HepG2 (cell line): ENCODE measurements around the gene RUNX3. TPM values are rescaled to one million over a fixed set of nuclear protein-coding genes. Genes with fewer than 3 reads are reported as not detected.

Experiments
- ATAC-seq: fragments of 200-7000 bp; cut with Tn5 transposase; 3 replicates; pipeline ENCODE4 v1.9.1; 2020; ENCODE audit warnings: mild to moderate bottlenecking, moderate library complexity
- BruUV-seq: library from RNA; stranded (reverse); fragments of 400-500 nt; replicated peaks from 2 replicates; lab custom pipeline; 2021; lab: Mats Ljungman, UMichigan
- CTCF ChIA-PET: fragments of 300-600 bp; formaldehyde crosslinking; extraction: SDS; loops from one replicate; lab custom pipeline; 2021; ENCODE audit warnings: low total read pairs, inconsistent platforms, low intra/inter-chr PET ratio; lab: Yijun Ruan, JAX
- POLR2A ChIA-PET: fragments of 350-600 bp; sonication (Branson Sonifier 250); formaldehyde crosslinking; loops from one replicate; lab custom pipeline; 2020; ENCODE audit warnings: antibody characterized with exemption, inconsistent platforms; lab: Yijun Ruan, JAX
- DNase-seq: peaks from one replicate; pipeline ENCODE4 v3.0.0-alpha.2; 2015; ENCODE audit warnings: low spot score
- FAIRE-seq: peaks from 3 replicates; lab custom pipeline; 2011; peaks lifted over from hg19 to GRCh38; lab: Jason Lieb, UNC
- H2AFZ ChIP-seq: one replicate; pipeline ENCODE4 v1.6.1; 2011; ENCODE audit warnings: low read length, inconsistent platforms
- H3K27ac ChIP-seq: fragments of 300-600 bp; 3 replicates; pipeline ENCODE4 v1.8.0; 2011; ENCODE audit warnings: mixed run types, mild to moderate bottlenecking, mixed read lengths, low read length, inconsistent platforms; ENCODE audit not compliant: insufficient read depth; ENCODE audit errors: extremely low read length
- H3K27me3 ChIP-seq, 2 experiments: fragments of 200-600 bp in 1 of 2; 2 replicates in 1 of 2; 3 replicates in 1 of 2; pipeline versions ENCODE4 v1.6.0 to v1.8.0; 2011; ENCODE audit warnings: low read length in 2 of 2, mild to moderate bottlenecking in 2 of 2, moderate library complexity in 2 of 2, inconsistent platforms in 1 of 2; ENCODE audit not compliant: insufficient read depth in 2 of 2, control insufficient read depth in 1 of 2
- H3K36me3 ChIP-seq, 2 experiments: fragments of 200-600 bp in 1 of 2; replicated peaks in 1 of 2; 2 replicates in 1 of 2; 3 replicates in 1 of 2; pipeline versions ENCODE4 v1.5.1 to v1.8.0; 2011; ENCODE audit warnings: low read length in 2 of 2, inconsistent platforms in 1 of 2; ENCODE audit not compliant: insufficient read depth in 2 of 2, control insufficient read depth in 1 of 2
- H3K4me1 ChIP-seq: 2 replicates; pipeline ENCODE4 v1.5.1; 2012; ENCODE audit warnings: low read length, inconsistent platforms; ENCODE audit not compliant: insufficient read depth
- H3K4me2 ChIP-seq: 2 replicates; pipeline ENCODE4 v1.6.0; 2011; ENCODE audit warnings: low read depth, low read length, inconsistent platforms
- H3K4me3 ChIP-seq, 3 experiments: fragments of 200-600 bp in 1 of 3; sonication (generic), shearing (Covaris generic) in 1 of 3; replicated peaks in 1 of 3; 2 replicates each; pipeline ENCODE4 v1.5.1; 2011 to 2016; ENCODE audit warnings: low read length in 3 of 3, inconsistent platforms in 2 of 3, low read depth in 2 of 3, mild to moderate bottlenecking in 2 of 3, control low read depth in 1 of 3, mixed read lengths in 1 of 3; ENCODE audit not compliant: insufficient read depth in 1 of 3
- H3K79me2 ChIP-seq: one replicate; pipeline ENCODE4 v1.6.1; 2011; ENCODE audit warnings: low read length, inconsistent platforms; ENCODE audit not compliant: insufficient read depth
- H3K9ac ChIP-seq: 2 replicates; pipeline ENCODE4 v1.6.0; 2011; ENCODE audit warnings: mild to moderate bottlenecking, low read depth, low read length, inconsistent platforms; ENCODE audit not compliant: insufficient read depth
- H3K9me3 ChIP-seq: 2 replicates; pipeline ENCODE4 v1.5.1; 2012; ENCODE audit warnings: mild to moderate bottlenecking, low read length
- H4K20me1 ChIP-seq: 2 replicates; pipeline ENCODE4 v1.6.0; 2011; ENCODE audit warnings: inconsistent platforms, mild to moderate bottlenecking, low read length, moderate library complexity; ENCODE audit not compliant: insufficient read depth
- ARNTL ChIP-seq: sonication (generic); formaldehyde crosslinking; IDR thresholded peaks from 2 replicates; pipeline ENCODE4 v1.4.0; 2020; ENCODE audit warnings: mild to moderate bottlenecking, missing genetic modification reagents
- E2F2 ChIP-seq: sonication (generic); formaldehyde crosslinking; IDR thresholded peaks from 2 replicates; pipeline ENCODE4 v1.4.0; 2020; ENCODE audit warnings: missing genetic modification reagents, borderline replicate concordance
- FOXA1 ChIP-seq, 2 experiments: fragments of 450-650 bp in 1 of 2; sonication (generic) in 1 of 2; formaldehyde crosslinking in 1 of 2; IDR thresholded peaks; 2 replicates each; pipeline versions ENCODE4 v1.4.0 to v1.6.1; 2016 to 2020; ENCODE audit warnings: missing genetic modification reagents in 1 of 2
- HNF1B ChIP-seq: sonication (generic); formaldehyde crosslinking; IDR thresholded peaks from 2 replicates; pipeline ENCODE4 v1.5.1; 2020; ENCODE audit warnings: mild to moderate bottlenecking, moderate library complexity, missing genetic modification reagents
- MED1 ChIP-seq: sonication (generic); formaldehyde crosslinking; IDR thresholded peaks from 2 replicates; pipeline ENCODE4 v1.4.0; 2020; ENCODE audit warnings: missing genetic modification reagents
- MYC ChIP-seq: sonication (generic); formaldehyde crosslinking; IDR thresholded peaks from 2 replicates; pipeline ENCODE4 v1.9.0; 2021; ENCODE audit warnings: missing genetic modification reagents, borderline replicate concordance
- NFIB ChIP-seq: sonication (generic); formaldehyde crosslinking; IDR thresholded peaks from 2 replicates; pipeline ENCODE4 v1.9.0; 2021; ENCODE audit warnings: missing genetic modification reagents, mild to moderate bottlenecking, borderline replicate concordance
- ONECUT2 ChIP-seq: sonication (generic); formaldehyde crosslinking; IDR thresholded peaks from 2 replicates; pipeline ENCODE4 v1.4.0; 2020; ENCODE audit warnings: missing genetic modification reagents
- ZGPAT ChIP-seq: IDR thresholded peaks from 2 replicates; pipeline ENCODE4 v1.6.1; 2016; ENCODE audit warnings: mild to moderate bottlenecking
- ZNF207 ChIP-seq: fragments of 450-650 bp; IDR thresholded peaks from 2 replicates; pipeline ENCODE4 v1.6.1; 2016; ENCODE audit warnings: antibody characterized with exemption, borderline replicate concordance
- ZNF234 ChIP-seq: sonication (generic); formaldehyde crosslinking; conservative IDR thresholded peaks from 2 replicates; pipeline ENCODE4 v1.5.1; 2020; ENCODE audit warnings: mild to moderate bottlenecking, missing genetic modification reagents
- ZNF549 ChIP-seq: sonication (generic); formaldehyde crosslinking; IDR thresholded peaks from 2 replicates; pipeline ENCODE4 v1.5.0; 2020; ENCODE audit warnings: missing genetic modification reagents
- ZNF672 ChIP-seq: sonication (generic); formaldehyde crosslinking; IDR thresholded peaks from 2 replicates; pipeline ENCODE4 v1.8.1; 2022; ENCODE audit warnings: missing genetic modification reagents
- ZNF800 ChIP-seq: sonication (generic); formaldehyde crosslinking; IDR thresholded peaks from 2 replicates; pipeline ENCODE4 v1.4.0; 2020; ENCODE audit warnings: missing genetic modification reagents
- ZZZ3 ChIP-seq: sonication (generic); formaldehyde crosslinking; IDR thresholded peaks from 2 replicates; pipeline ENCODE4 v1.4.0; 2020; ENCODE audit warnings: missing genetic modification reagents, mild to moderate bottlenecking, borderline replicate concordance
- WGBS: methylation state at CpG from one replicate; pipeline ENCODE4 v1.1.6; 2017; ENCODE audit warnings: low lambda C conversion rate; 5-methylcytosine and 5-hydroxymethylcytosine counted together
- in situ Hi-C: cut with HindIII; loops from 2 replicates; pipeline ENCODE4 v1.10.0; 2017; ENCODE audit warnings: low pct_unique_long_range_greater_than_20kb; ENCODE audit not compliant: extremely low pct_ligation_motif_present
- intact Hi-C: fragments of 100-400 bp; cut with micrococcal nuclease; formaldehyde crosslinking; loops from one replicate; pipeline ENCODE4 v1.10.0; 2022; ENCODE audit not compliant: unreplicated experiment
- polyA plus RNA-seq, 8 experiments: library from polyadenylated mRNA; depleted of rRNA in 3 of 8; stranded (reverse) in 7 of 8; unstranded in 1 of 8; fragments of >200 nt; fragmentation: Illumina TruSeq in 4 of 8; extraction: Trizol in 4 of 8; gene quantifications; 2 replicates each; pipeline versions ENCODE4 v1.2.1 to v1.2.3, GENCODE V29; 2011 to 2016; ENCODE audit warnings: low read depth in 4 of 8, missing spikeins in 1 of 8, mixed read lengths in 1 of 8; ENCODE audit not compliant: insufficient read depth in 1 of 8
- total RNA-seq, 5 experiments: library from RNA; depleted of rRNA; stranded (reverse); fragments of >200 nt; fragmentation: Illumina TruSeq; extraction: Trizol; gene quantifications; 2 replicates each; pipeline ENCODE4 v1.2.3, GENCODE V29; 2016; ENCODE audit warnings: low read depth in 1 of 5

Gene RUNX3
- total and polyA plus RNA-seq, 2 of the 13 experiments (the other 11 are each of a cell fraction or from before 2014, with no cell fraction given): 0.04 to 0.22 TPM

- TF ChIP-seq ZGPAT (CRISPR knock-in tag) (no peak), ZNF207 (no peak), ZNF549 (CRISPR knock-in tag) (no peak)
These were observed 33.2 kb upstream of the RUNX3 start (continued) for GRCh38 chr1:24963099-24963872.

GRCh38 chr1:24961961-24962861, 32.1 kb upstream of the RUNX3 start:
- intact Hi-C loops (no loop called here), in situ Hi-C loops (no loop called here)
- H3K4me3 ChIP-seq: no peak overlapping the region
- no peak for ATAC-seq
- H3K27me3 ChIP-seq: peaks cover 2 to 66% of the 10 kb centered on the region in 2 experiments; a peak in 3 of 5 replicates
- H3K4me1 ChIP-seq: no peaks in the 10 kb centered on the region
- H4K20me1 ChIP-seq: no peaks in the 10 kb centered on the region
- no peak for DNase-seq
- ChIA-PET POLR2A (no interaction called here), CTCF (no interaction called here)
- H2AFZ ChIP-seq: no peak overlapping the region
- no TSS peak for BruUV-seq
- H3K36me3 ChIP-seq: no peaks in the 10 kb centered on the region
- no peak for FAIRE-seq
- 40% methylated on average over 24 of the region's 26 CpGs for WGBS
- H3K4me2 ChIP-seq: no peak overlapping the region
- no peak overlapping the region for H3K27ac ChIP-seq
- no peak overlapping the region for H3K9ac ChIP-seq
- no peaks in the 10 kb centered on the region for H3K9me3 ChIP-seq
- no peaks in the 10 kb centered on the region for H3K79me2 ChIP-seq
- TF ChIP-seq MED1 (CRISPR knock-in tag) (no peak), MYC (CRISPR knock-in tag) (no peak), ZNF800 (CRISPR knock-in tag) (no peak), ARNTL (CRISPR knock-in tag) (no peak), ZNF234 (CRISPR knock-in tag) (no peak), E2F2 (CRISPR knock-in tag) (no peak), ZNF672 (CRISPR knock-in tag) (no peak), NFIB (CRISPR knock-in tag) (no peak), FOXA1 (IDR thresholded peaks at IDR 0.05) (no peak), FOXA1 (CRISPR knock-in tag; IDR thresholded peaks at IDR 0.05) (no peak), ZZZ3 (CRISPR knock-in tag) (no peak), HNF1B (no peak), ONECUT2 (CRISPR knock-in tag) (no peak)
